WTC11 (cell line): ENCODE measurements around the gene NEK6. TPM values are rescaled to one million over a fixed set of nuclear protein-coding genes. Genes with fewer than 3 reads are reported as not detected.

ENCODE experiments used
- ATAC-seq: fragments of 200-7000 bp; cut with Tn5 transposase; 2 replicates; pipeline ENCODE4 v1.10.0; 2021; ENCODE audit warnings: mild to moderate bottlenecking, moderate library complexity
- CTCF ChIA-PET: fragments of 300-600 bp; sonication (Branson Sonifier 250); formaldehyde crosslinking; loops from one replicate; lab custom pipeline; 2021; ENCODE audit warnings: antibody characterized with exemption; lab: Charles Lee
- POLR2A ChIA-PET: fragments of 350-600 bp; sonication (Branson Sonifier 250); formaldehyde crosslinking; loops from one replicate; lab custom pipeline; 2021; ENCODE audit warnings: antibody characterized with exemption; lab: Charles Lee
- DNase-seq: peaks from one replicate; pipeline ENCODE4 v3.0.0; 2021; ENCODE audit warnings: low spot score
- H3K27ac Mint-ChIP-seq: 2 replicates; pipeline ENCODE4 v1.8.0; 2021; ENCODE audit warnings: mixed read lengths
- H3K27me3 Mint-ChIP-seq: 2 replicates; pipeline ENCODE4 v1.8.0; 2021; ENCODE audit warnings: low read depth, mild to moderate bottlenecking, moderate library complexity, mixed read lengths
- H3K36me3 Mint-ChIP-seq: 2 replicates; pipeline ENCODE4 v1.8.0; 2021; ENCODE audit warnings: mixed read lengths
- H3K4me1 Mint-ChIP-seq: 2 replicates; pipeline ENCODE4 v1.8.0; 2022; ENCODE audit warnings: mixed read lengths
- H3K4me3 Mint-ChIP-seq: 2 replicates; pipeline ENCODE4 v1.8.0; 2021; ENCODE audit warnings: mild to moderate bottlenecking, moderate library complexity, mixed read lengths
- H3K9me3 Mint-ChIP-seq: 2 replicates; pipeline ENCODE4 v1.8.0; 2021; ENCODE audit warnings: mixed read lengths
- ATF1 ChIP-seq: sonication (generic); formaldehyde crosslinking; IDR thresholded peaks from 2 replicates; pipeline ENCODE4 v1.8.1; 2023; ENCODE audit warnings: mild to moderate bottlenecking, moderate library complexity, missing genetic modification reagents
- CTCF ChIP-seq: fragments of 200-600 bp; IDR thresholded peaks from 2 replicates; pipeline ENCODE4 v1.8.0; 2022; ENCODE audit warnings: antibody characterized with exemption
- ESRRA ChIP-seq: sonication (generic); formaldehyde crosslinking; IDR thresholded peaks from 2 replicates; pipeline ENCODE4 v1.8.1; 2022; ENCODE audit warnings: mild to moderate bottlenecking, missing genetic modification reagents, borderline replicate concordance
- ETV6 ChIP-seq: sonication (generic); formaldehyde crosslinking; IDR thresholded peaks from 2 replicates; pipeline ENCODE4 v1.8.1; 2022; ENCODE audit warnings: mild to moderate bottlenecking, missing genetic modification reagents
- GRHL2 ChIP-seq: fragments of 250-450 bp; sonication (Bioruptor Pico); IDR thresholded peaks from 2 replicates; pipeline ENCODE4 v1.8.0; 2022; ENCODE audit warnings: mild to moderate bottlenecking, moderate library complexity; ENCODE audit not compliant: insufficient replicate concordance, severe bottlenecking
- HMGXB4 ChIP-seq: sonication (generic); formaldehyde crosslinking; IDR thresholded peaks from 2 replicates; pipeline ENCODE4 v1.8.1; 2023; ENCODE audit warnings: mild to moderate bottlenecking, moderate library complexity, missing genetic modification reagents
- IRF1 ChIP-seq: sonication (generic); formaldehyde crosslinking; IDR thresholded peaks from 2 replicates; pipeline ENCODE4 v1.8.0; 2023; ENCODE audit warnings: missing genetic modification reagents
- NFATC4 ChIP-seq: fragments of 250-450 bp; sonication (Bioruptor Pico); IDR thresholded peaks from 2 replicates; pipeline ENCODE4 v1.9.0; 2021; ENCODE audit warnings: mild to moderate bottlenecking
- NR3C1 ChIP-seq: sonication (generic); formaldehyde crosslinking; conservative IDR thresholded peaks from 2 replicates; pipeline ENCODE4 v1.8.1; 2023; ENCODE audit warnings: low read depth, mild to moderate bottlenecking, missing genetic modification reagents
- PRDM15 ChIP-seq: sonication (generic); formaldehyde crosslinking; IDR thresholded peaks from 2 replicates; pipeline ENCODE4 v1.8.0; 2022; ENCODE audit warnings: missing genetic modification reagents
- PRRX2 ChIP-seq: fragments of 250-450 bp; sonication (Bioruptor Pico); IDR thresholded peaks from 2 replicates; pipeline ENCODE4 v1.8.0; 2021; ENCODE audit warnings: mild to moderate bottlenecking
- SMAD3 ChIP-seq: sonication (generic); formaldehyde crosslinking; IDR thresholded peaks from 2 replicates; pipeline ENCODE4 v1.8.0; 2022; ENCODE audit warnings: missing genetic modification reagents, mild to moderate bottlenecking, borderline replicate concordance
- TCF7 ChIP-seq: sonication (generic); formaldehyde crosslinking; IDR thresholded peaks from 2 replicates; pipeline ENCODE4 v1.8.0; 2022; ENCODE audit warnings: mild to moderate bottlenecking, low read depth, missing genetic modification reagents, moderate library complexity
- TEAD1 ChIP-seq: sonication (generic); formaldehyde crosslinking; IDR thresholded peaks from 2 replicates; pipeline ENCODE4 v1.8.0; 2022; ENCODE audit warnings: mild to moderate bottlenecking, missing genetic modification reagents
- ZNF138 ChIP-seq: sonication (generic); formaldehyde crosslinking; conservative IDR thresholded peaks from 2 replicates; pipeline ENCODE4 v1.8.1; 2022; ENCODE audit warnings: mild to moderate bottlenecking, moderate library complexity, missing genetic modification reagents
- ZNF263 ChIP-seq: sonication (generic); formaldehyde crosslinking; IDR thresholded peaks from 2 replicates; pipeline ENCODE4 v1.8.1; 2022; ENCODE audit warnings: low read depth, mild to moderate bottlenecking, moderate library complexity, missing genetic modification reagents
- ZNF396 ChIP-seq: fragments of 250-450 bp; sonication (Bioruptor Pico); IDR thresholded peaks from 2 replicates; pipeline ENCODE4 v1.8.0; 2021; ENCODE audit warnings: mild to moderate bottlenecking, moderate library complexity, borderline replicate concordance
- ZNF416 ChIP-seq: fragments of 250-450 bp; sonication (Bioruptor Pico); IDR thresholded peaks from 2 replicates; pipeline ENCODE4 v1.9.0; 2021; ENCODE audit warnings: mild to moderate bottlenecking, inconsistent platforms
- ZNF532 ChIP-seq: fragments of 250-450 bp; sonication (Bioruptor Pico); IDR thresholded peaks from 2 replicates; pipeline ENCODE4 v1.9.0; 2021; ENCODE audit warnings: mild to moderate bottlenecking, borderline replicate concordance
- ZNF671 ChIP-seq: fragments of 250-450 bp; sonication (Bioruptor Pico); IDR thresholded peaks from 2 replicates; pipeline ENCODE4 v1.8.0; 2021; ENCODE audit warnings: mild to moderate bottlenecking
- total RNA-seq: library from RNA; stranded (reverse); gene quantifications from 3 replicates; pipeline ENCODE4 v1.2.3, GENCODE V29; 2021

The NEK6 gene
- total RNA-seq, 1 experiment from 2014 or later: 23.0 TPM

GRCh38 chr9:124274226-124274625 is 16.5 kb downstream of the NEK6 start:
- ChIA-PET POLR2A (no interaction called here), CTCF (no interaction called here)
- Mint-ChIP-seq H3K27ac (no peak overlapping the region), H3K27me3 (no peaks in the 10 kb centered on the region), H3K9me3 (no peaks in the 10 kb centered on the region), H3K4me1 (peaks cover 8% of the 10 kb centered on the region), H3K4me3 (no peak overlapping the region), H3K36me3 (no peaks in the 10 kb centered on the region)
- DNase-seq (no peak), ATAC-seq (no peak)
- TF ChIP-seq ZNF263 (CRISPR knock-in tag) (no peak), PRDM15 (CRISPR knock-in tag) (no peak), ESRRA (CRISPR knock-in tag) (no peak), ZNF416 (no peak), NR3C1 (CRISPR knock-in tag) (no peak)

- ATAC-seq: no peak
- H3K27me3 Mint-ChIP-seq: no peaks in the 10 kb centered on the region
- no peak overlapping the region; the same call in 1 of the 2 replicates for H3K27ac Mint-ChIP-seq
- TF ChIP-seq CTCF (no peak), ETV6 (CRISPR knock-in tag) (no peak), TEAD1 (CRISPR knock-in tag) (no peak), PRRX2 (no peak), ZNF396 (CRISPR knock-in tag) (no peak), ZNF671 (no peak), GRHL2 (CRISPR knock-in tag) (no peak), ZNF532 (no peak), HMGXB4 (CRISPR knock-in tag) (no peak), NFATC4 (no peak), TCF7 (CRISPR knock-in tag) (no peak), ATF1 (CRISPR knock-in tag) (no peak), SMAD3 (CRISPR knock-in tag) (no peak), ZNF138 (CRISPR knock-in tag) (no peak), IRF1 (no peak)
- TF ChIP-seq, all 79 proteins: peak for 0
- Mint-ChIP-seq H3K9me3 (no peaks in the 10 kb centered on the region), H3K4me3 (no peak overlapping the region), H3K4me1 (peaks cover 8% of the 10 kb centered on the region), H3K36me3 (no peaks in the 10 kb centered on the region)
- CTCF ChIA-PET: no interaction called here
- no peak for DNase-seq
- POLR2A ChIA-PET: no interaction called here
Observed at GRCh38 chr9:124274738-124275137, 17.0 kb downstream of the NEK6 start.
